ENCODE data around the gene STAT5A.
A peak's percentile ranks its signal among the peaks of the same experiment; 100 is the strongest.

STAT5A gene

DNA sequence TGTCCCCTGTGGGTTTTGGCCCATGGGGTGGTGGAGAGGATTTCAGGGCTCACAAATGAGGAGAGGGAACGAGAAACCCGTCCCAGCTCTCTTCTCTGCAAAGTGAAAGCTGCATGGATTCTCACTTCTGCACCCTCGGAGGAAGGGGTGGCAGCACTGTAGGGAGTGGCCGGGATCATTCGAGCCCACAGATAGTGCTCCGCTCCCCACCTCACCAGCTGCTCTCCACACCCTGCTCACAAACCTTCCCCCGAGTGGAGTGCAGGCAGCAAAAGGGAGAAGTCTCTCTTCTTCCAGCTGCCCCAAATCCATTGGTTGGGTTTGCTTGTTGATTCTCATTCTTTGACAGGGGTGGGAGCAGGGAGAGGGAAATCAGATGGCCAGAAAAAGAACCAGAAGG is 20.1 kb downstream of the STAT5A start:
- no peak overlapping the region for H3K4me3 ChIP-seq (ENCODE audit: insufficient read depth in 1 of 2, low read depth in 1 of 2, low read length in 2 of 2)
- H2BK5ac ChIP-seq (ENCODE audit: low read depth, low read length, poor library complexity, severe bottlenecking) = no peak overlapping the region
- no peak for DNase-seq
- H3K9me3 ChIP-seq (ENCODE audit: control insufficient read depth, low read length) = no peaks in the 10 kb centered on the region
- H2AFZ ChIP-seq (ENCODE audit: low read depth, low read length) = no peak overlapping the region
- no peak overlapping the region for H4K91ac ChIP-seq (ENCODE audit: low read length)
- H2AK5ac ChIP-seq (ENCODE audit: low read length, severe bottlenecking) = no peak overlapping the region
- H2BK12ac ChIP-seq (ENCODE audit: low read length in 2 of 2) = no peak overlapping the region
- no peak overlapping the region for H3K27ac ChIP-seq (ENCODE audit: low read length, poor library complexity, severe bottlenecking)
- H4K8ac ChIP-seq (ENCODE audit: low read length) = no peak overlapping the region
- no peak overlapping the region for H3K14ac ChIP-seq (ENCODE audit: low read length in 2 of 2)
- peaks cover 2% of the 10 kb centered on the region for H3K79me1 ChIP-seq (replicated peaks; ENCODE audit: low read length, poor library complexity, severe bottlenecking)
- H3K23ac ChIP-seq (ENCODE audit: low read length in 2 of 2) = no peak overlapping the region
- no peak overlapping the region for H2BK15ac ChIP-seq (ENCODE audit: low read depth, poor library complexity, severe bottlenecking)
- H3K9ac ChIP-seq (ENCODE audit: low read length) = no peak overlapping the region
- no peak overlapping the region for H3K18ac ChIP-seq (ENCODE audit: low read depth in 1 of 2, low read length in 2 of 2)
- H3K4me2 ChIP-seq (ENCODE audit: low read length, poor library complexity, severe bottlenecking) = no peak overlapping the region
- 97% methylated on average over 7 of the region's 7 CpGs for WGBS
- H3K4me1 ChIP-seq (ENCODE audit: control insufficient read depth, insufficient read depth, low read depth, low read length) = peaks cover 15% of the 10 kb centered on the region
- H3K36me3 ChIP-seq (ENCODE audit: control insufficient read depth in 1 of 2, insufficient read depth in 2 of 2, low read depth in 1 of 2, low read length in 2 of 2) = peaks cover 33 to 69% of the 10 kb centered on the region in 2 experiments
- H2BK120ac ChIP-seq (ENCODE audit: low read depth, low read length) = no peak overlapping the region
- peaks cover 0 to 4% of the 10 kb centered on the region in 2 experiments for H3K27me3 ChIP-seq (ENCODE audit: control insufficient read depth in 1 of 2, insufficient read depth in 1 of 2, low read length in 2 of 2)
- no peak overlapping the region for H3K4ac ChIP-seq (ENCODE audit: low read depth in 1 of 2, low read length in 2 of 2)

DNA sequence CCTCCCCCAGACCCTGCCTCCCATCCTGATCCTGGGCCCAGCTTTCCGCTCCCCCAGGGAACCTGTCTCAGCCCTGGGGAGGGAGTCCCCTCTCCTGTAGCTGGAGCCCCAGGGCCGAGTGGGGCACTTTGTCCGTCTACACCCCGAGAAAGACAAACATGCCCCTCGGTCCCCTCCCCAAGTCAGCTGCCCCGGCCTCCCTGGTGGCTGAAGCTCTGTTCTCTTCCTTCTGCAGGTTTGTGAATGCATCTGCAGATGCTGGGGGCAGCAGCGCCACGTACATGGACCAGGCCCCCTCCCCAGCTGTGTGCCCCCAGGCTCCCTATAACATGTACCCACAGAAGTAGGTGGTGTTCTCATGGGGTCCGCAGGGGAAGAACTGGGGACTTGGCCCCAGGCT is 20.8 kb downstream of the STAT5A start:
- no peak overlapping the region for H2BK12ac ChIP-seq (ENCODE audit: low read length in 2 of 2)
- H2AK5ac ChIP-seq (ENCODE audit: low read length, severe bottlenecking) = no peak overlapping the region
- no peak overlapping the region for H2BK15ac ChIP-seq (ENCODE audit: low read depth, poor library complexity, severe bottlenecking)
- no peak overlapping the region for H2AFZ ChIP-seq (ENCODE audit: low read depth, low read length)
- peaks cover 37 to 69% of the 10 kb centered on the region in 2 experiments for H3K36me3 ChIP-seq (ENCODE audit: control insufficient read depth in 1 of 2, insufficient read depth in 2 of 2, low read depth in 1 of 2, low read length in 2 of 2)
- peaks cover 0 to 4% of the 10 kb centered on the region in 2 experiments for H3K27me3 ChIP-seq (ENCODE audit: control insufficient read depth in 1 of 2, insufficient read depth in 1 of 2, low read length in 2 of 2)
- no peaks in the 10 kb centered on the region for H3K9me3 ChIP-seq (ENCODE audit: control insufficient read depth, low read length)
- H2BK5ac ChIP-seq (ENCODE audit: low read depth, low read length, poor library complexity, severe bottlenecking) = no peak overlapping the region
- H3K4me3 ChIP-seq (ENCODE audit: insufficient read depth in 1 of 2, low read depth in 1 of 2, low read length in 2 of 2) = no peak overlapping the region
- no peak overlapping the region for H3K4ac ChIP-seq (ENCODE audit: low read depth in 1 of 2, low read length in 2 of 2)
- no peak overlapping the region for H3K14ac ChIP-seq (ENCODE audit: low read length in 2 of 2)
- H3K79me1 ChIP-seq (replicated peaks; ENCODE audit: low read length, poor library complexity, severe bottlenecking) = peaks cover 2% of the 10 kb centered on the region
- H4K8ac ChIP-seq (ENCODE audit: low read length) = no peak overlapping the region
- no peak for DNase-seq
- no peak overlapping the region for H2BK120ac ChIP-seq (ENCODE audit: low read depth, low read length)
- H3K4me1 ChIP-seq (ENCODE audit: control insufficient read depth, insufficient read depth, low read depth, low read length) = peaks cover 15% of the 10 kb centered on the region
- no peak overlapping the region for H3K9ac ChIP-seq (ENCODE audit: low read length)
- H3K23ac ChIP-seq (ENCODE audit: low read length in 2 of 2) = no peak overlapping the region
- no peak overlapping the region for H4K91ac ChIP-seq (ENCODE audit: low read length)
- no peak overlapping the region for H3K18ac ChIP-seq (ENCODE audit: low read depth in 1 of 2, low read length in 2 of 2)
- H3K4me2 ChIP-seq (ENCODE audit: low read length, poor library complexity, severe bottlenecking) = no peak overlapping the region
- H3K27ac ChIP-seq (ENCODE audit: low read length, poor library complexity, severe bottlenecking) = no peak overlapping the region
- 87% methylated on average over 9 of the region's 9 CpGs for WGBS

DNA sequence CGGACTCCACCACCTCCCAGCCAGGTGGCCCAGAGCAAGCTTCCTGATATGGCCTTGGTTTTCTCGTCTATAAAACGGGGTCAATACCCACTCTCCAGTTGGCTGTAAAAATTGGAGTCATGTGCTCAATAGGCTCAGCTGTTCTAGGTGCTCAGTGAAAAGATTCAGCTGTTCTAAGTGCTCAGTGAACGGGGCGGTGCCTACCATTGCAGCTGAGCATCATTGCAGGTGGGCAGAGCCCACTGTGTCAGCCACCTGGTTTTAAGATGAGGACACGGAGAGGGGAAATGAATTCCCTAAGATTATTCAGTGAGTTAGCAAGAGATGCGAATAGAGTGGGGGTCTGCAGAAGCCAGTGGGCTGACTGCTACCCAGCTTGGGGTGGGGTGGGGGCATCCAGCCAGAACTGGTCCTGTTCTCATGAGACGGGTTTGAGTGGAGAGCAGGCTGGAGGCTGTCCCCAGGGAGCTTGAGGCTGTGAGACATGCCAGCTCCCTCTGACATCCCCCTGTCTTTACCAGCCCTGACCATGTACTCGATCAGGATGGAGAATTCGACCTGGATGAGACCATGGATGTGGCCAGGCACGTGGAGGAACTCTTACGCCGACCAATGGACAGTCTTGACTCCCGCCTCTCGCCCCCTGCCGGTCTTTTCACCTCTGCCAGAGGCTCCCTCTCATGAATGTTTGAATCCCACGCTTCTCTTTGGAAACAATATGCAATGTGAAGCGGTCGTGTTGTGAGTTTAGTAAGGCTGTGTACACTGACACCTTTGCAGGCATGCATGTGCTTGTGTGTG is 21.9 kb downstream of the STAT5A start:
- peaks cover 15% of the 10 kb centered on the region for H3K4me1 ChIP-seq (ENCODE audit: control insufficient read depth, insufficient read depth, low read depth, low read length)
- H2BK15ac ChIP-seq (ENCODE audit: low read depth, poor library complexity, severe bottlenecking) = no peak overlapping the region
- H3K79me1 ChIP-seq (replicated peaks; ENCODE audit: low read length, poor library complexity, severe bottlenecking) = peaks cover 2% of the 10 kb centered on the region
- no peak overlapping the region for H2AFZ ChIP-seq (ENCODE audit: low read depth, low read length)
- no peak overlapping the region for H2BK12ac ChIP-seq (ENCODE audit: low read length in 2 of 2)
- H3K4ac ChIP-seq (ENCODE audit: low read depth in 1 of 2, low read length in 2 of 2) = no peak overlapping the region
- H3K14ac ChIP-seq (ENCODE audit: low read length in 2 of 2) = peak overlapping the region in 1 of 2 experiments; percentile 88
- H3K36me3 ChIP-seq (ENCODE audit: control insufficient read depth in 1 of 2, insufficient read depth in 2 of 2, low read depth in 1 of 2, low read length in 2 of 2) = peaks cover 39 to 72% of the 10 kb centered on the region in 2 experiments
- H4K8ac ChIP-seq (ENCODE audit: low read length) = no peak overlapping the region
- peak overlapping the region; percentile 71 for H3K9ac ChIP-seq (ENCODE audit: low read length)
- H3K27me3 ChIP-seq (ENCODE audit: control insufficient read depth in 1 of 2, insufficient read depth in 1 of 2, low read length in 2 of 2) = peaks cover 0 to 4% of the 10 kb centered on the region in 2 experiments
- H2BK5ac ChIP-seq (ENCODE audit: low read depth, low read length, poor library complexity, severe bottlenecking) = no peak overlapping the region
- DNase-seq = no peak
- H3K4me2 ChIP-seq (ENCODE audit: low read length, poor library complexity, severe bottlenecking) = no peak overlapping the region
- peak overlapping the region; percentile 70 for H4K91ac ChIP-seq (ENCODE audit: low read length)
- H3K9me3 ChIP-seq (ENCODE audit: control insufficient read depth, low read length) = no peaks in the 10 kb centered on the region
- H3K27ac ChIP-seq (ENCODE audit: low read length, poor library complexity, severe bottlenecking) = no peak overlapping the region
- H3K18ac ChIP-seq (ENCODE audit: low read depth in 1 of 2, low read length in 2 of 2) = peak overlapping the region in 1 of 2 experiments; percentile 16
- no peak overlapping the region for H2BK120ac ChIP-seq (ENCODE audit: low read depth, low read length)
- H3K23ac ChIP-seq (ENCODE audit: low read length in 2 of 2) = no peak overlapping the region
- no peak overlapping the region for H2AK5ac ChIP-seq (ENCODE audit: low read length, severe bottlenecking)
- WGBS = 87% methylated on average over 19 of the region's 19 CpGs
- H3K4me3 ChIP-seq (ENCODE audit: insufficient read depth in 1 of 2, low read depth in 1 of 2, low read length in 2 of 2) = no peak overlapping the region

DNA sequence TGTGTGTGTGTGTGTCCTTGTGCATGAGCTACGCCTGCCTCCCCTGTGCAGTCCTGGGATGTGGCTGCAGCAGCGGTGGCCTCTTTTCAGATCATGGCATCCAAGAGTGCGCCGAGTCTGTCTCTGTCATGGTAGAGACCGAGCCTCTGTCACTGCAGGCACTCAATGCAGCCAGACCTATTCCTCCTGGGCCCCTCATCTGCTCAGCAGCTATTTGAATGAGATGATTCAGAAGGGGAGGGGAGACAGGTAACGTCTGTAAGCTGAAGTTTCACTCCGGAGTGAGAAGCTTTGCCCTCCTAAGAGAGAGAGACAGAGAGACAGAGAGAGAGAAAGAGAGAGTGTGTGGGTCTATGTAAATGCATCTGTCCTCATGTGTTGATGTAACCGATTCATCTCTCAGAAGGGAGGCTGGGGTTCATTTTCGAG is 22.5 kb downstream of the STAT5A start:
- H2BK5ac ChIP-seq (ENCODE audit: low read depth, low read length, poor library complexity, severe bottlenecking) = no peak overlapping the region
- no peak for DNase-seq
- no peak overlapping the region for H3K27ac ChIP-seq (ENCODE audit: low read length, poor library complexity, severe bottlenecking)
- H3K36me3 ChIP-seq (ENCODE audit: control insufficient read depth in 1 of 2, insufficient read depth in 2 of 2, low read depth in 1 of 2, low read length in 2 of 2) = peaks cover 44 to 77% of the 10 kb centered on the region in 2 experiments
- H3K23ac ChIP-seq (ENCODE audit: low read length in 2 of 2) = peak overlapping the region in 1 of 2 experiments; percentile 29
- no peak overlapping the region for H2AFZ ChIP-seq (ENCODE audit: low read depth, low read length)
- peak overlapping the region in 1 of 2 experiments; percentile 88 for H3K14ac ChIP-seq (ENCODE audit: low read length in 2 of 2)
- no peak overlapping the region for H3K4me3 ChIP-seq (ENCODE audit: insufficient read depth in 1 of 2, low read depth in 1 of 2, low read length in 2 of 2)
- no peak overlapping the region for H2BK15ac ChIP-seq (ENCODE audit: low read depth, poor library complexity, severe bottlenecking)
- H3K4me2 ChIP-seq (ENCODE audit: low read length, poor library complexity, severe bottlenecking) = no peak overlapping the region
- peaks cover 5% of the 10 kb centered on the region for H3K79me1 ChIP-seq (replicated peaks; ENCODE audit: low read length, poor library complexity, severe bottlenecking)
- H2AK5ac ChIP-seq (ENCODE audit: low read length, severe bottlenecking) = no peak overlapping the region
- H2BK12ac ChIP-seq (ENCODE audit: low read length in 2 of 2) = no peak overlapping the region
- peaks cover 0 to 4% of the 10 kb centered on the region in 2 experiments for H3K27me3 ChIP-seq (ENCODE audit: control insufficient read depth in 1 of 2, insufficient read depth in 1 of 2, low read length in 2 of 2)
- H2BK120ac ChIP-seq (ENCODE audit: low read depth, low read length) = no peak overlapping the region
- peak overlapping the region in 1 of 2 experiments; percentile 71 for H3K4ac ChIP-seq (ENCODE audit: low read depth in 1 of 2, low read length in 2 of 2)
- peak overlapping the region; percentile 71 for H3K9ac ChIP-seq (ENCODE audit: low read length)
- no peak overlapping the region for H4K8ac ChIP-seq (ENCODE audit: low read length)
- peaks cover 15% of the 10 kb centered on the region for H3K4me1 ChIP-seq (ENCODE audit: control insufficient read depth, insufficient read depth, low read depth, low read length)
- no peak overlapping the region for H4K91ac ChIP-seq (ENCODE audit: low read length)
- 83% methylated on average over 6 of the region's 9 CpGs for WGBS
- peak overlapping the region in 1 of 2 experiments; percentile 16 for H3K18ac ChIP-seq (ENCODE audit: low read depth in 1 of 2, low read length in 2 of 2)
- H3K9me3 ChIP-seq (ENCODE audit: control insufficient read depth, low read length) = no peaks in the 10 kb centered on the region

All from mesenchymal stem cell (in vitro differentiated cells and primary cell).